Measurements from ENCODE around the gene HYOU1.

DNA sequence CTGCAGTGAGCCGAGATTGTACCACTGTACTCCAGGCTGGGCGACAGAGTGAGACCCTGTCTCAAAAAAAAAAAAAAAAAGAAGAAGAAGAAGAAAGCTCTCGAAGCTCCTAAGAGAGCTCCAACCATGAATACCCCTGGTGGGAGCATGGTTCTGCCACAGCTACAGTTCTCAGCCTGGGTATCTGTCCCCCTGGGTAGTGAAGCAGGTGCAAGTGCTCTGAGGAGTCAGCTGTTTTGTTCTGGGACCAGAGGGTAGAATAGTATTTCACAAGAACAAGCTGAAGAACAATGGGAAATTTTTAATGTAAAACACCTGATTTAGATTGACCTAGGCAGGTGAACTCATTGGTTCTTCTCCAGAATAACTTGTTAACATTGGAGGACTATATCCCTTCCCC, 4.3 kb upstream of the HYOU1 start:
- TF ChIP-seq SPI1 (IDR thresholded peaks at IDR 0.05; ENCODE audit: low read depth, low read length) (no peak), POLR2AphosphoS5 (IDR thresholded peaks at IDR 0.05; ENCODE audit: low read depth, low read length) (no peak), TAF1 (IDR thresholded peaks at IDR 0.05; ENCODE audit: low read depth, low read length) (no peak)
